Activated CD4-positive, alpha-beta T cell treated with anti-CD3 and anti-CD28 coated beads, Interleukin-2, amount 50 U/mL, for 16 hours (primary cell): ENCODE data around the gene TRDN.

Experiments
- DNase-seq: peaks from one replicate; pipeline ENCODE4 v3.0.0-alpha.2; 2020

Gene TRDN, protein sequence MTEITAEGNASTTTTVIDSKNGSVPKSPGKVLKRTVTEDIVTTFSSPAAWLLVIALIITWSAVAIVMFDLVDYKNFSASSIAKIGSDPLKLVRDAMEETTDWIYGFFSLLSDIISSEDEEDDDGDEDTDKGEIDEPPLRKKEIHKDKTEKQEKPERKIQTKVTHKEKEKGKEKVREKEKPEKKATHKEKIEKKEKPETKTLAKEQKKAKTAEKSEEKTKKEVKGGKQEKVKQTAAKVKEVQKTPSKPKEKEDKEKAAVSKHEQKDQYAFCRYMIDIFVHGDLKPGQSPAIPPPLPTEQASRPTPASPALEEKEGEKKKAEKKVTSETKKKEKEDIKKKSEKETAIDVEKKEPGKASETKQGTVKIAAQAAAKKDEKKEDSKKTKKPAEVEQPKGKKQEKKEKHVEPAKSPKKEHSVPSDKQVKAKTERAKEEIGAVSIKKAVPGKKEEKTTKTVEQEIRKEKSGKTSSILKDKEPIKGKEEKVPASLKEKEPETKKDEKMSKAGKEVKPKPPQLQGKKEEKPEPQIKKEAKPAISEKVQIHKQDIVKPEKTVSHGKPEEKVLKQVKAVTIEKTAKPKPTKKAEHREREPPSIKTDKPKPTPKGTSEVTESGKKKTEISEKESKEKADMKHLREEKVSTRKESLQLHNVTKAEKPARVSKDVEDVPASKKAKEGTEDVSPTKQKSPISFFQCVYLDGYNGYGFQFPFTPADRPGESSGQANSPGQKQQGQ

DNA sequence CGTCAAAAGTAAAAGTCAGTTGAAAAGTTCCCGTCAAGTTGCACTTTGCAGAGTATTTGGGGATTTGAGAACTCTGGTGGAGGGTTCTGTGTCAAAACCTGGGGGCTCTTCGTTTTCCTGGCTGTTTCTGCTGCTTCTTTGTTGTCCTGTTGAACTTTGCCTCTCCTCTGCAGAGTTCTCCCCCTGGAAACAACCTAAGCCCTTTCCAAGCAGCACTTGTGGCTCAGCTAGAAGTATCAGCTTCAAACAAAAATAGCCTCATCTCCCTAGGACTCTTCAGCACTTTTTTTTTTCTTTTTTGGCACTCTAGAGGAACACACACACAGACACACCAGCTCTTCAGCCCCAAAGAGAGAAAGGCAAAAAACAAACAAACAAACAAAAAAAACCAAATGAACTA, at the start of gene TRDN:
Gene TRDN, minus strand, starts transcription at position 169 of the 400 bp plus-strand sequence. CDS start 175 bp downstream, outside the sequence.
- DNase-seq = no peak

DNA sequence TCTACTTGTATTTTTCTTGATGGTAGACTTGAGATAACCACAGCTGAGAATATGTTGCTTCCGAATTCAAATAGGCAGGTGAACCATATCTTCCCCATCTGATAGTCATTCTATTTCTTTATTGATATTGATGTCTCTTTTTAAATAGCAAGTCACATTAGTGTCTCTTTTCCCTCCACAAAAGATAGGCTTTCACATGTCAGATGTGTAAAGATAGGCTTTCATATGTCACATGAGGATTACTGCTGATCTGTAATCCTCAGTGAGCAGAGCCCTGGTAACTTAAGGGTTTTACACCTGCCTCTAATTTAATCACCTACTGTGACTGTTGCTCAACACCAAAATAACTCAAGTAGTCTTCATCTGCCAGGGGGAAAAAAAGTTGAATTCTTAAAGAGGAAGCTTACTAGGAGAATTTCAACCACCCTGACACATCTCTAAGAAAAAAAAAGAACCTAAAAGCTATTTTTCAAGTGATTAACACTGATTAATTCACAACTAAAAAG, 45.3 kb upstream of the TRDN start:
- no peak for DNase-seq

DNA sequence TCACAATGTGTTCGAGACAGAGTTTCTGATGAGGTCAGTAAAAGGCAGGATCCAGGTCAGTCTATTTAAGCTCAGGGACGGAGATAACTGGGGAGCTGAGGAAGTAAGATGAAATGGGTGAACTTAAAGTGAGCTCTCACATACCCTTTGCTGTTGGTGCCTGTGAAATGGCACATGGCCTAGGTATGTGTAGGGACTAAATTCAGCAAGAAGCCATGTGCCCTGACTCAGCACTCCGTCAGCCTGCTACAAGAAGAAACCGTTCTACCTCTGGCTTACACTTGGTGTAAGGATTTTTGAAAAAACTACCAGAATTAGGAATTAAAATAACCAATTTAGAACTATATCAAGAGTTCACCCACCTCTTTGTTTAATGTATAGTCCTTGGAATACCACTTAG, 41.1 kb upstream of the TRDN start:
- no peak for DNase-seq

DNA sequence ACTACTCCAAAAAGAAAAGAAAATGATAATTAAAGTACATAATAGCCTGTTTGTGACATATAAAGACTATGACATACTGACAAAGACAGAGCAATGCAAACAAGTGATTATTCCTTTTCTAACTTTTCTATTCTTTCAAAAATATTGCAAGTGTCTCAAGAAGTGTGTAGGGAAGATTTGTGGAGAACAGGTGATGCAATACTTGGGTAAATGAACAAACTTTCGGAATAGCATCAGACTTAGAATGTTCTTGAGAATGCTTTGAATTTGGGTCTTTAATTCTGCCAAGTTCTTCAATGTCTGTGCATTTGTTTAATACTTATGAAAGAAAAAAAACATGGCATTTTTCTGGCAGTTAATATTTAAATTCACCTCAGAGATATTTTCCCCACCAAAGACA, 40.0 kb upstream of the TRDN start:
- no peak for DNase-seq

DNA sequence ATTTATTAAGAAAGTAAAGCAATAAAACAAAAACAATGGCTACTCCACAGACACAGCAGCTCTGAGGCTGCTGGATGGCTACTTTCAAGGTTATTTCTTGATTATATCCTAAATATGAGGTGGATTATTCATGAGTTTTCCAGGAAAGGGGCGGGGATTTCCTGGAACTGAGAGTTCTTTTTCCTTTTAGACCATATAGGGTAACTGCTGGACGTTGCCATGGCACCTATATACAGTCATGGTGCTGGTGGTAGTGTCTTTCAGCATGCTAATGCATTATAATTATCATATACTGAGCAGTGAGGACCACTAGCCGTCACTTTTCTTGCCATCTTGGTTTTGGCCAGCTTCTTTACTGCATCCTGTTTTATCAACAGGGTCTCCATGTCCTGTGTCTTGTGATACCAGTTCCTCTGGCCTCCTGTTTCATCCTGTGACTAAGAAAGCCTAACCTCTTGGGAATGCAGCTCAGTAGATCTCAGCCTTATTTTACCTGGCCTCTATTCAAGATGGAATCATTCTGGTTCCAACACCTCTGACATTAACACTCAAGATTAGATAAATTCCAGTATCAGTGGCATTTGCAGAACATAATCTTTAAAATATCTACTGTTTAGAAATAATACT, 32.3 kb upstream of the TRDN start:
- no peak for DNase-seq

DNA sequence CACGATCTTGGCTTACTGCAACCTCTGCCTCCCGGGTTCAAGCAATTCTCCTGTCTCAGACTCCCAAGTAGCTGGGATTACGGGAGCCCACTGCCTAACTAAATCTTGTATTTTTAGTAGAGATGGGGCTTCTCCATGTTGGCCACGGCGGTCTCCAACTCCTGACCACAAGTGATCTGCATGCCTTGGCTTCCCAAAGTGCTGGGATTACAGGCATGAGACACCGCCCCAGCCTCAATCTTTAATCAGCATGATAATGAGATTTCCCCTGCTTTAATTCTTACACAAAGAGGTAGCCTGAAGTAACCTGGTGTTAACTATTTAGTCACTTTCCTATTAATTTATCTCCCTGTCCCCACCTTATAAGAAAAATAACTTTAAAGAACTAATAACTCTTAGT, 31.3 kb upstream of the TRDN start:
- DNase-seq = no peak

DNA sequence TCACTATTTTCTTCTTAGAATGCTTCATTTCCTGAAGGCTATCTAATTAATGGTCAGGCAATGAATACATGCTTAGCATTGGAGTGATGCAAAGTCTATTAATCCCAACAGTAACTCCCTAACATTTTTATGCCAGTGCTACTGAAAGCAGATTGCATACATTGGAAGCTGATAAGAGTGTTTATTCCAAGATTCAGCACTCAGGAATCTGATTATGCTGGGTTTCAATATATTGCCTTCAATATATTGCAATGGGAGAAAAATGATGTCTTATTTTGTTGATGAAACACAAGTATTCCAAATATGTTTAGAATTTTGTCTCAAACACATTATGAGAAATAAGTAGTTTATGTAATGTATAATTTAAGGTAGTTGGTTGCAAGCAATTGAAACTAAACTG, 26.7 kb upstream of the TRDN start:
- DNase-seq = no peak

DNA sequence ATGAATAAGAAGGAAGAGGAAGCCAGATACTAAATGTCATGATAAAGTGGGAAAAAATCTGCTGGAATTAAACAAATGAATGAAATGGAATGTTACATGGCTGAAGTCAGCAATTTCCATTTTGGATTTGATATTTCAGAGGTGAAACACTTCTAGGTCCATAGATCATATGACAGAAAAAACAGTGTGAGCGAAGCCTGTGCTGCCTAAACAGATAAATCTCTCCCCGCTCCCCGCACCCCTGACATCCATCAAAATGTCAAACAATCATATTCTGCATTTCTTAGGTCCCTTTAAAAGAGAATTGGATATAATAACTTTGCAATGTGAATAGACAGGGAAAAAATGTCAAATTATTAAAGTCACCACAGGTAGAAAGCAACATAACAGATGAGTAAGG, 26.0 kb upstream of the TRDN start:
- no peak for DNase-seq

DNA sequence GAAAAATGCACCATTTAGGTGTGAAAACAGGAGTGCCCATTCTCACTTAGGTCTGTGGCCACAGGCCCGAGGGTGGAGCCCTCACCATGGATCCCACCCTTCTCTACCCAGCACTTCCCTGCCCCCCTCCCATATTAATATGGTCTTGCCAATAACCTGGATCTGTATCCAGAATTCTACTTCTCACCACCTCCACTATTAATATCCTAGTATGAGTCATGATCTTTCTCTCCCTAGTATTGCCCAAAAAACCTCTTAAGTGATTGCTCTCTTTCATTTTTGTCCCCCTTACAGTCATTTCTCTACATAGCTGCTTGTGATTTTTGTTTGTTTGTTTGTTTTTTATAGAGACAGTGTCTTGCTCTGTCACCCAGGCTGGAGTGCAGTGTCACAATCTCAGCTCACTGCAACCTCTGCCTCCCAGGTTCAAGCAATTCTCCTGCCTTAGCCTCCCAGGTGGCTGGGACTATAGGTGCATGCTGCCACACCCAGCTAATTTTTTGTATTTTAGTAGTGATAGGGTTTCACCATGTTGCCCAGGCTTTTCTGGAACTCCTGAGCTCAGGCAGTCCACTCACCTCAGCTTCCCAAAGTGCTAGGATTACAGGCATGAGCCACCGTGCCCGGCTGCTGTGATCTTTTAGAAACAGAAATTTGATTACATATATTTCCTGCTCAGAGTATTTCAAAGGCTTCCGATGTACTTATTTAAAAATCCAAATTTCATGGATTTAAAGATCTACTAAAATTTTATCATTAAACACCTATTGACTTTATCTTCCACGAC, 24.5 kb upstream of the TRDN start:
- DNase-seq = no peak

DNA sequence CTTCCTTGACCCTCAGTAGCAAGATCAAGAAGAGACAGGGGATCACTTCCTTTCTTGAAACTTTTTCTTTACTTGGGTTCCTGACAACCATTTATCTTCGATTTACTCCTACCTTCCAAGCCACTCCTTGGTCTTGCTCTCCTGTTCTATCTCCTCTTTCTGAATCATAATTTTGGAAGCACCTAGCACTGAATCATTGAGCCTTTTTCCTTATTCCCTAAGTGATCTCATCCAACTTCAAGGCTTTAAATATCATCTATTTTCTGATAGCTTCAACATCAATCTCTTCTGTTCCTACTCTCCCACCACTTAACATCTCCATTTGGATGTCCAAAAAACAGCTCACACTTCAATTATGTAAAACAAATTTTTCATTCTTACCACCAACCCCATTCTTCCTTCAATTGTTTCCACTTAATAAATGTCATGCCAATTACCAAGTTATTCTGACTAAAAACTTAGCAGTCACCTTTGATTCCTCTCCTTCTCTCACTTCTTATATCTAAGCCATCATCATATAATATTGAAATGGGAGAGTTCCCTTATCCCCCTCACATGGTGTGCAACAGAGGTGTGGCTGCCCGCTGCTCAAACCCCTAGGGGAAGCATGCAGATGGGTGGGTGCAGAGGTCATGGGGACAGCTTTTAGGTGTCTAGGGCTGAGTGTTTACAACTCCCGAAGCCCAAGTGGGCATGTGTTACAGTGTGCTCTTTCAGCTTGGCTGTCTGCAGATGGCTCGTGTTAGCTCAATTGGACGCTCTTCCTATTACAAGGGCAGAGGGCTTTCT, 23.4 kb upstream of the TRDN start:
- no peak for DNase-seq

DNA sequence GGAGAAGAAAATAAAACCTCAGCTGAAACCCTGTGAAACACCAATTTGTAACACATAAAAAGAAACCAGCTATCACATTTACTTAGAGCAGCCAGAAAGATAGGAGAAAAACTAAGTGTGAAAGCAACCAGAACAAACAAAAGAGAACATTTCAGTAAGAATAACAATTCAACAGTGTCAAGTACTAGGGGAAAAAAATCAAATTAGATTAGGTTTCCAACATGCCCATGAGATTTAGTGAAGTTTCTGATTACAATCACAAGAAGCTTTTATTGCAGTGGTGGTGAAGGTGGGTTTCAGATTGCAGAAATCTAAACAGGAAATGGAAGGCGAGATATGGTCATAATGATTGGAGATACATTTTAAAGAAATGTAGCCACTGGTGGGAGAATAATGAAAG, 22.1 kb upstream of the TRDN start:
- no peak for DNase-seq

DNA sequence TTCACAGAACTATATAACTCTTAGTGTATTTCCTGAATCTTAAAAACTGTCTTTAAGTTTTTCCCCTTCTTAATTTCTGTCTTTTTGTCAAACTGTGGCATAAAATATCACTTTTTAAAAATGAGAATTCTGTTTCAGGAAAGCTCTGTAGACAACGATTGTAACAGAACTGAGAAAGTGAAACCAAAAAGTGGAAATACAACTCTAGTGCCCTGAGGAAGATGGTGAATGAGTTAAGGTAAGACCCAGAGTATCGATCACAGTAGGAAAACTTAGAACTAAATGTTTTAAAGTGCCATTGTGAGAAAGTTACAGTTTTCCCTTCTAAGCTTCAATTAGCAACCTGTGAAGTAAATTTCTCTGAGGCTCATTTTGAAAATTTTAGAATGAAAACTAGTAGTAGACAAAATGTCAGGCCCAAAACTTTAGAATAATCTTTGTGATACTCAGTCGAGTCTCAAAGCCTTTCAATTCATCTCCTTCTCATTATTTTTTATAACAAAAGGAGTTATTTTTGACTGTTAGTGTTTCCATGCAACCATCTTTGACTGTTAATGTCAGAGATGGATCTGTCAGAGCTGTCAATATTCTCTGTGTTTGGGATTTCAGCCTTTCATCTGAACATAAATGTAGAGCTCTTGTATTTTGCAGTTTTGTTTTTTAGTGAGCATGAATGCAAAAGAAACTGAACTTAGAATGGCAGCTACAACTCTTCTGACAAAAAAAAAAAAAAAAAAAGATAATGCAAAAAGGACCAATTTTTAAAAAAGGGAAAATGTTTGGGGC, 19.0 kb upstream of the TRDN start:
- no peak for DNase-seq

DNA sequence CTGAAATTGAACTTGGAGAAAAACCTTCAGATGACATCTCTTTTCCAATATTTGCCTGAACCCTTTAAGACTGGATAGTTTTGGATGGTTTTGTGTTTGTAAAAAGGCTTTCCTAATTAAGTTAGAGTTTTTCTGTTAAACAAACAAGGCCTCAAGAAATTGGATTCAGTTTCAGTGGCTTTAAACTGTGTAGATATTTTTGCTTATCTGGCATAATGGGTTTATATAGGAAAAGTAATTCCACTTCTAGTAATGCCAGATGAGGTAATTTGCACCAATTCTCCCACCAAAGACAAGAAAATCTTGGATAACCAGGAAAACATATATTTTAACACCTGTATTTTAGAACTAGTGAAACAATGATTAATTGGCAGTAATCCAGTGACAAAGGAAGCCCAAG, 12.0 kb upstream of the TRDN start:
- no peak for DNase-seq

DNA sequence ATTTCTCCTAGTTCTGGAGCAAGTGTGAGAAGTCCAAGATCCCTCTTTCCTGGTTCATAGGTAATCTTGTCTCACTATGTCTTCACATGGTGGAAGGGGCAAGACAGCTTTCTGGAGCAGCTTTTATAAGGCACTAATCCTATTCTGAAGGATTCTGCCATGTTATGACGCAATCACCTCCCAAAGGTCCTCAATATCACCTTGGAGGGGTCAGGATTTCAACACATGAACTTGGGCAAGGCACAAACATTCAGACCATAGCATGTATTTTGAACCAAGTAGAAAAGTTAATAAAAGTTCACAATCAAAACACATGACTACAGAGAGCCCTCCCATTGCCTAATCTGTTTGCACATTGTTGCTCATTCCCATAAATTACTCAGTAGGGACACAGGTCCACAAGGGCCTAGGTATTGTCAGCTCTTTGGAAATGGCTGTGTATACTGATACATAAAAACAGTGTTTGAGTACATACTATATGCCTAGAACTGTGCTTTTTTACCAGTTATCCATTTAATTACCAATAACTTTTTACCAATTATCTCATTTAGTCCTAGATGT, 11.3 kb upstream of the TRDN start:
- DNase-seq = no peak

DNA sequence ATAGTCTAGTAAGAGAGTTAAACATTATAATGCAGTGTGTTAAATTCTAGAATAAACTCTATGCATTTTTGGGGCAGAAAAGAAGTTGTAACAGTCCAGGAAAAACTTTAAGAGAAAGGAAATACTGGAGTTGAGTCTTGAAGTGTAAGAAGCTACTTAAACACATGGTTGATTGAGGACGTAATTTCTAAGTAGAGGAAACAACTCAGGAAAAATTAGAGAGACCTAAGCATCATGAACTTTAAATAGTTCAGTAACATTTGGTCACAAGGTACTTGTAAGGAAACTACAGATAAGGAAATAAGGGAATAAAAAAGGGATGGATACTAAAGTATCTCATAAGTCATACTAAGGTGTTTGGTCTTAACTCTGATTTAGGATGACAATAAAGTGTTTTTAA, 4.7 kb upstream of the TRDN start:
- no peak for DNase-seq

DNA sequence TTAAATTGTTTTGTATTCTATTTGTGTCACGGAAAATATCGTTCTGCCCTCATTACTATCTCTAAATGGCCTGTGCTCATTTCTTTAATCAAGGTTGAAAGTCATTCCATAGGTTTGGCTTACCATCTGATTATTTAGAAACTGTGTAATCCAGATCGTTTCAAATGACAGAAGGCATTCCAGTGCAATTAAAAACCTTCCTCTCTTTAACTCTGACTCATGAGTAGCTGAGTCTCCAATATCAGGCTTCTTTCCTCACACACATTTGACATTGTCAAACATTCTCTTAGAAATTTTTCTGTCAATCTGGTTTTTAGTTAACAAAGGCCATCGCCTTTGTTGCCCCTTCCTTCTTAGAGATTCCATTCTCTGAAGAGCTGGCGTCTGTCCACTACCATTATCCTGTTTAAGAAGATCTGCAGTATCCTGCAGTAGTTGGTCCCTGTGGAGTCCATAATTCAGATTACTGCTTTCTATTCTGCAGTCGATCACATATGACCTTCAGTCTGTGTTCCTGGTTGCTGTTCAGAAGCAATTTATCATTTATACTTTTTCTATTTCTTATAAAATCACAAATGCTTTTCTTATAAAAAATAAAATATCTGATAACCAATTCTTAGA, 3.9 kb upstream of the TRDN start:
- DNase-seq = no peak

DNA sequence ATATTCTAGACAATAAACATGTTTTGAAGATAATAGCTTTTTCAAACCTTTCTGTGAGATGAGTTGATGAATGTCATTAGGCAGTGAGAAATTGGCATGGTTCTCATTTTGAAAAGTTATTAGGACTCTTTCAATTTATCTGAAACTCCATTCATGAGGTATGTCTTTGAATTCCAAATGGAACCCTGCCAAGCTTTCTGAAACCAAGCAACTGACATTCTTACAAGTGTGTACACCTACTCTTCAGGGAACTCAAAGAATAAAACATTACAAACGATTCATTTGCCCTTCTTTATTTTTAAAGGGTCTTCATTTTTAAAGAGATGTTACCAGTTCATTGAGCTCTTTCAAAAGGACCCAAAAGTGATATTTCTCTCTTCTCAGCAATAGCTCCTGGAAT, 2.1 kb upstream of the TRDN start:
- no peak for DNase-seq

DNA sequence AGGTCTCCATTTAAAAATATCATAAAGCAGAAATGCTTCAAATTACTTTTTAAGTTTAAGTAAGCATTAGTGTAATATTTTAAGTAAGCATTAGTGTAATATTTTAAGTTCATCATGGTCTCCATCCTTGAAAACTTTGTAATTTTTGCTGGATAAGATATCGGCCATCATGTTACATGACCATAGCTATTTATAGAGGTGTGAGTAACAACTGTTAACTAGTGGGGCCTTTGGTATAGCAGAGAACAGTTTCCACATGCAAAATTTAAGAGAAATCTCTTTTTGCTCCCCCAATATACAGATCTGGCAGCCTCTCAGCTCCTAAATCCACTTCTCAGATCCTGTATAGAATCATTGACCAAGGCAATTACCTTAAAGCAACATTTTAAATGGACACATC, 468 bp downstream of the TRDN start:
- DNase-seq = no peak

DNA sequence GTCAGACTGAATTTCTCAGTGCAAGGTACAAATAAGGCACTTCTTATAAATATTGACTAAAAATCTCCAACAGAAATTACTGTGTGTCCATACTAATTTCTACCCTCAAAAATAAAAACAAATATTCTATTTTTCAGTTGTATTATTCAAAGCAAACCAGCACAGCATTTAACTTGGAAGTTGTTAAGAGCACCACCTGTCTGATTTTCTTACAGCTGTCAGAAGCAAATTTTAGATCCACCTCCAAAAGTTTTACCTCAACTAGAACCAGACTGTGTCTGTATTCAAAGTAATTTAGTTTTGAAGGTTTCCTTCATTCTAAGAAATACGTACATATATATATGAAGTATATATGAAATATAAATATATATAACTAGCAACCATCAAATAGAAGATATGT, 1.2 kb downstream of the TRDN start:
- DNase-seq = no peak

DNA sequence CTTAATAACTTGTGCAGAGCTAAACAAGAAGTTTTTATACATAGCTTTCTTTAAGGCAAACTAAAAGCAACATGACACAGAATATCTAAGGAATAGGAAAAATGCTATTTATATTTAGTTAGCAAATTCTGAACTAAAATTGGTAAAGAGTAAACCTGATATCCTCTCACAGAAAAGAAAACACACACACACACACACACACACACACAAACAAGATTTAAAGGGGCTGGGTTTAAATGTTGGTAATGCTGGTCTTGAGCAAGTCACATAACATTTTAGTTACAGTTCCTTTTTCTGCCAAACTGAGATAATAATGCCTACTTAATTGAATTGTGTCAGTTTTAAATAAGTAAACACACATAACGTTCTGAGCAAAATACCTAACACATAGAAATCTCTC, 1.6 kb downstream of the TRDN start:
- DNase-seq = no peak

DNA sequence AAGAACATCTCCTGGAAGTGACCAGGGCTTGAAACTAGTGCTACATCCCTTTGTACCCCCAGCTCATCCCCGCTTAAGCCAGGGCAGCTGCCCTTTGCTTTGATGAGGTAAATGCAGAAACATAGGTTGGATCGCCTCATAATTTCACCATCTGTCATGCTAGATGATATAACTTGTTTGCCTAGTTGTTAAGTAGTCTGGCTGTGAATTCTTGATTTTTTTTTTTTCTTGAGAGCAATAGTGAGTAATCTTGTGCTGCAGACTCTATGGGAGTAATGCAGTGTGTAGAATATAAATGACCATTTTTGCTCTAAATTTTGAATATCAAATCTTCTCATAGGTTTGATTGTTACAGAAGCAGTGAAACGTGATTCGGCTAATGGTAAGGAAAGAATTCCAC, 4.1 kb downstream of the TRDN start:
- no peak for DNase-seq
